B cell (primary cell): ENCODE data around the gene PRODH2. TPM values are rescaled to one million over a fixed set of nuclear protein-coding genes. Genes with fewer than 3 reads are reported as not detected.

ENCODE experiments used
- ATAC-seq: fragments of 200-7000 bp; cut with Tn5 transposase; one replicate; pipeline ENCODE4 v1.10.0; 2021; ENCODE audit warnings: low read depth, mild to moderate bottlenecking, moderate number of reproducible peaks, moderate library complexity
- CTCF ChIA-PET: fragments of 350-600 bp; sonication (Branson Sonifier 250); formaldehyde crosslinking; loops from one replicate; lab custom pipeline; 2021; ENCODE audit warnings: antibody characterized with exemption, inconsistent platforms; lab: Charles Lee
- POLR2A ChIA-PET: fragments of 350-600 bp; sonication (Branson Sonifier 250); formaldehyde crosslinking; loops from one replicate; lab custom pipeline; 2021; ENCODE audit warnings: antibody characterized with exemption; lab: Charles Lee
- DNase-seq: peaks from one replicate; pipeline ENCODE4 v3.0.0; 2013
- H2AFZ ChIP-seq: 2 replicates; pipeline ENCODE4 v1.6.1; 2012; ENCODE audit warnings: mild to moderate bottlenecking, low read depth, low read length; ENCODE audit not compliant: insufficient read depth, poor library complexity, severe bottlenecking
- H3K27ac ChIP-seq, 2 donors: 1 replicate in 1 of 2; 2 replicates in 1 of 2; pipeline ENCODE4 v1.5.1; 2012 to 2013; ENCODE audit warnings: low read length in 2 of 2, mild to moderate bottlenecking in 2 of 2, moderate library complexity in 1 of 2
- H3K27me3 ChIP-seq, 4 experiments: fragments of 200-600 bp in 1 of 4; sonication (generic) in 1 of 4; replicated peaks in 1 of 4; 1 replicate in 2 of 4; 2 replicates in 2 of 4; pipeline versions ENCODE4 v1.6.1 to v1.7.0; 2013 to 2016; ENCODE audit warnings: low read length in 3 of 4, mild to moderate bottlenecking in 2 of 4, mixed read lengths in 1 of 4, moderate library complexity in 1 of 4; ENCODE audit not compliant: insufficient read depth in 4 of 4, control insufficient read depth in 3 of 4; ENCODE audit errors: control extremely low read depth in 1 of 4
- H3K36me3 ChIP-seq, 2 experiments: replicated peaks in 1 of 2; 1 replicate in 1 of 2; 2 replicates in 1 of 2; pipeline versions ENCODE4 v1.6.1 to v1.7.1; 2013; ENCODE audit warnings: low read length in 1 of 2; ENCODE audit not compliant: insufficient read depth in 2 of 2, control insufficient read depth in 1 of 2; ENCODE audit errors: control extremely low read depth in 1 of 2, extremely low read depth in 1 of 2
- H3K4me1 ChIP-seq, 2 donors: fragments of 200-600 bp in 1 of 2; sonication (generic) in 1 of 2; 1 replicate in 1 of 2; 2 replicates in 1 of 2; pipeline versions ENCODE4 v1.5.1 to v1.6.1; 2013 to 2017; ENCODE audit warnings: low read length in 2 of 2; ENCODE audit not compliant: control insufficient read depth in 2 of 2, insufficient read depth in 2 of 2
- H3K4me2 ChIP-seq: replicated peaks from 2 replicates; pipeline ENCODE3; 2012; ENCODE audit warnings: mild to moderate bottlenecking, low read depth, low read length; ENCODE audit not compliant: poor library complexity, severe bottlenecking
- H3K4me3 ChIP-seq, 5 experiments: fragments of 200-600 bp in 1 of 5; sonication (generic) in 1 of 5; 1 replicate in 3 of 5; 2 replicates in 2 of 5; pipeline versions ENCODE4 v1.5.1 to v1.7.0; 2011 to 2016; ENCODE audit warnings: low read length in 4 of 5, mild to moderate bottlenecking in 4 of 5, low read depth in 2 of 5, control low read depth in 1 of 5, moderate library complexity in 1 of 5; ENCODE audit not compliant: insufficient read depth in 1 of 5; ENCODE audit errors: control extremely low read depth in 1 of 5, extremely low read depth in 1 of 5
- H3K79me2 ChIP-seq: fragments of 200-600 bp; sonication (generic); one replicate; pipeline ENCODE4 v1.6.0; 2016; ENCODE audit warnings: low read length; ENCODE audit not compliant: control insufficient read depth, insufficient read depth
- H3K9ac ChIP-seq: fragments of 200-600 bp; sonication (generic); 2 replicates; pipeline ENCODE4 v1.6.1; 2017; ENCODE audit warnings: mild to moderate bottlenecking, low read length, moderate library complexity
- H3K9me3 ChIP-seq, 3 donors: one replicate each; pipeline versions ENCODE4 v1.6.1 to v1.7.1; 2013; ENCODE audit warnings: low read length in 2 of 3; ENCODE audit not compliant: control insufficient read depth in 2 of 3, insufficient read depth in 1 of 3; ENCODE audit errors: control extremely low read depth in 1 of 3
- H4K20me1 ChIP-seq: 2 replicates; pipeline ENCODE4 v1.6.0; 2012; ENCODE audit warnings: mild to moderate bottlenecking, low read length; ENCODE audit not compliant: insufficient read depth, control insufficient read depth, poor library complexity, severe bottlenecking
- H3K27ac Mint-ChIP-seq: one replicate; pipeline ENCODE4 v1.8.0; 2021; ENCODE audit warnings: mixed read lengths
- H3K27me3 Mint-ChIP-seq: one replicate; pipeline ENCODE4 v1.8.0; 2021; ENCODE audit warnings: mixed read lengths
- H3K4me1 Mint-ChIP-seq: one replicate; pipeline ENCODE4 v1.8.0; 2021; ENCODE audit warnings: mixed read lengths
- H3K4me3 Mint-ChIP-seq: one replicate; pipeline ENCODE4 v1.8.0; 2021; ENCODE audit warnings: mixed read lengths
- H3K9me3 Mint-ChIP-seq: one replicate; pipeline ENCODE4 v1.8.0; 2022; ENCODE audit warnings: mixed read lengths; ENCODE audit not compliant: insufficient read depth
- CTCF ChIP-seq: fragments of 200-600 bp; IDR thresholded peaks from one replicate; pipeline ENCODE4 v1.8.0; 2022; ENCODE audit warnings: antibody characterized with exemption, mild to moderate bottlenecking
- EZH2 ChIP-seq: IDR thresholded peaks from 2 replicates; pipeline ENCODE4 v1.6.1; 2012; ENCODE audit warnings: borderline replicate concordance, low read depth, mild to moderate bottlenecking, moderate library complexity, low read length; ENCODE audit not compliant: insufficient read depth, poor library complexity, severe bottlenecking
- WGBS: methylation state at CpG from one replicate; pipeline ENCODE4 v1.1.5; 2013; ENCODE audit warnings: missing lambda C conversion rate; ENCODE audit not compliant: insufficient coverage; 5-methylcytosine and 5-hydroxymethylcytosine counted together
- intact Hi-C: fragments of 100-400 bp; cut with micrococcal nuclease; formaldehyde crosslinking; loops from one replicate; pipeline ENCODE4 v1.10.0; 2022
- polyA plus RNA-seq: library from polyadenylated mRNA; depleted of rRNA; stranded (reverse); fragments of >200 nt; gene quantifications from 2 replicates; pipeline ENCODE4 v1.2.3, GENCODE V29; 2012
- total RNA-seq, 2 donors: library from RNA; stranded (reverse); fragments of 120-200 nt in 1 of 2; gene quantifications; 1 replicate in 1 of 2; 2 replicates in 1 of 2; pipeline versions ENCODE4 v1.2.3 to v1.2.4, GENCODE V29; 2013 to 2022

PRODH2 gene
- total and polyA plus RNA-seq, 2 donors (not counting 1 experiment from before 2014, with no cell fraction given): not detected

DNA sequence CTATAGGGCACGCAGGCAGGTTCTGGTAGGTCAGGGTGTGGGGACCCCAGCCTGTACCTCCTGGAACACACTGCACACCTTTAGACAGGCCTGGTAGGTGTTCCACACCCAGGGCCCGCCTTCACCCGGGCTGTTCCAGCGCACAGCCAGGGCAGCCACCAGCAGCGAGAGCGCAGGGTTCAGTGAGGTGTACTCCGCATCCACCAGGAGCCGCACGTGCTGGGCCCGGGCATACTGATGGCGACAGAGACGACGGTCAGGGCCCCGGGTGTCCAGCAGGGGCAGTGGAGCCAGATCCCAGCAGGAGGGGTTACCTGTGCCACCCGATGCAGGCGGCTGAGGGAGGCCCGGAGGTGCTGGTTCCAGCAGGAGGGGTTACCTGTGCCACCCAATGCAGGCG, 6.0 kb downstream of the PRODH2 start:
- peaks cover 11% of the 10 kb centered on the region in 2 donors for H3K4me1 ChIP-seq
- Mint-ChIP-seq H3K4me1 (peaks cover 11% of the 10 kb centered on the region), H3K27me3 (peaks cover 8% of the 10 kb centered on the region), H3K27ac (no peak overlapping the region), H3K4me3 (no peak overlapping the region), H3K9me3 (no peaks in the 10 kb centered on the region)
- no peak for TF ChIP-seq CTCF
- no peak for TF ChIP-seq EZH2
- CTCF ChIA-PET: no interaction called here
- POLR2A ChIA-PET: no interaction called here
- DNase-seq: no peak
- H3K27me3 ChIP-seq: no peaks in the 10 kb centered on the region
- H3K4me3 ChIP-seq: no peak overlapping the region
- intact Hi-C loops: no loop called here
- no peak overlapping the region for H3K27ac ChIP-seq
- H3K4me2 ChIP-seq: no peak overlapping the region
- no peaks in the 10 kb centered on the region for H3K36me3 ChIP-seq
- H3K79me2 ChIP-seq: no peaks in the 10 kb centered on the region
- no peak overlapping the region for H3K9ac ChIP-seq
- 94% methylated on average over 18 of the region's 18 CpGs for WGBS
- no peak for ATAC-seq
- H2AFZ ChIP-seq: no peak overlapping the region
- H4K20me1 ChIP-seq: no peaks in the 10 kb centered on the region
- peaks cover 0 to 24% (median 0%) of the 10 kb centered on the region in 3 donors for H3K9me3 ChIP-seq

DNA sequence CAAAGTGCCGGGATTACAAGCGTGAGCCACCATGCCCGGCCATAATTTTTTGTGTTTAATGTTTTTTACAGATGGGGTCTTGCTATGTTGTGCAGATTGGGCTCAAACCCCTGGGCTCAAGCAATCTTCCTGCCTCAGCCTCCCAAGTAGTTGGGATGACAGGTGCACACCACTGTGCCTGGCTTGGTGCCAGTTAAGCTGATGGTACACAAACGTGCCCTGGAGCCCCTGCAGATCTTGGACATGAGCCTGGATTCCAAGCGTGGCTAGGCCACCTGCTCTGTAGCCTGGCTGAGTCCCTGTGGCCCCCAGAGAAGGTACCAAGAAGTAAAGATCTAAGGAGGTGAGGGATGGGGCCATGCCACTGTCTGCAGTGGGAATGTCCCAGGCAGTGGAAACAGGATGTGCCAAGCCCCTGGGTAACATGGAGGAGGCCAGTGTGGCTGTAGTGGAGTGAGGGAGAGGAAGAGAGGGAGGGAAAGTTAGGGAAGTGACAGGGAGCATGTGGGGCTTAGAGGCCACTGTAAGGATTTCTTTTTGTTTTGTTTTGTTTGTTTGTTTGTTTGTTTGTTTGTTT, 7.0 kb downstream of the PRODH2 start:
- H3K9me3 Mint-ChIP-seq: no peaks in the 10 kb centered on the region
- H3K4me1 Mint-ChIP-seq: peaks cover 11% of the 10 kb centered on the region
- intact Hi-C loops: no loop called here
- Histone ChIP-seq H3K36me3 (no peaks in the 10 kb centered on the region), H3K9me3 (peaks cover 0 to 24% (median 0%) of the 10 kb centered on the region in 3 donors), H2AFZ (no peak overlapping the region), H3K27ac (no peak overlapping the region), H3K4me3 (no peak overlapping the region), H3K9ac (no peak overlapping the region), H3K4me1 (peaks cover 11% of the 10 kb centered on the region in 2 donors), H3K4me2 (no peak overlapping the region), H3K79me2 (no peaks in the 10 kb centered on the region), H4K20me1 (no peaks in the 10 kb centered on the region), H3K27me3 (no peaks in the 10 kb centered on the region)
- DNase-seq (no peak), ATAC-seq (no peak)
- ChIA-PET POLR2A (no interaction called here), CTCF (interaction anchor here (0.5 kb wide), 1 partner anchor 746 kb away, joined by 3 read pairs; no protein-coding TSS in a partner anchor)
- no peak overlapping the region for H3K27ac Mint-ChIP-seq
- TF ChIP-seq CTCF (no peak), EZH2 (no peak)
- H3K27me3 Mint-ChIP-seq: peaks cover 4% of the 10 kb centered on the region
- WGBS: 75% methylated on average over 5 of the region's 5 CpGs
- H3K4me3 Mint-ChIP-seq: no peak overlapping the region
